Measurements from ENCODE around the gene ELMO3. TPM values are rescaled to one million over a fixed set of nuclear protein-coding genes. Genes with fewer than 3 reads are reported as not detected.

ELMO3 gene
- total RNA-seq, 2 experiments from 2014 or later = 7.6 to 7.8 TPM

- H3K27ac ChIP-seq (ENCODE audit: low read depth, low read length, poor library complexity, severe bottlenecking) = no peak overlapping the region
- H3K4me3 ChIP-seq (ENCODE audit: low read depth, low read length, poor library complexity, severe bottlenecking) = no peak overlapping the region
- no peak for TF ChIP-seq CTCF (conservative IDR thresholded peaks at IDR 0.05; ENCODE audit: low read length)
- no peak for TF ChIP-seq EZH2phosphoT487 (IDR thresholded peaks at IDR 0.05; ENCODE audit: borderline replicate concordance, low read depth, low read length)
- H2AFZ ChIP-seq (ENCODE audit: low read length) = no peak overlapping the region
- no peaks in the 10 kb centered on the region for H3K9me3 ChIP-seq (ENCODE audit: low read length)
- peaks cover 41% of the 10 kb centered on the region for H3K36me3 ChIP-seq (ENCODE audit: insufficient read depth, low read length)
- CTCF ChIA-PET (ENCODE audit: unreplicated experiment) = interaction anchor here (0.6 kb wide), 1 partner anchor 9 kb away, joined by 7 read pairs; the partner anchor contains the start of gene TMEM208
- H3K4me1 ChIP-seq (ENCODE audit: insufficient read depth, low read length, poor library complexity, severe bottlenecking) = peaks cover 4% of the 10 kb centered on the region
- no peaks in the 10 kb centered on the region for H3K9me2 ChIP-seq (ENCODE audit: insufficient read depth, low read length)
- no peak overlapping the region for H3K4me2 ChIP-seq (ENCODE audit: low read length)
- intact Hi-C loops (cut with micrococcal nuclease; ENCODE audit: unreplicated experiment) = no loop called here
- no peaks in the 10 kb centered on the region for H3K79me2 ChIP-seq (ENCODE audit: insufficient read depth, low read depth, low read length)
- no TSS peak for BruUV-seq (replicated peaks)
- no peaks in the 10 kb centered on the region for H4K20me1 ChIP-seq (ENCODE audit: insufficient read depth, low read length)
- DNase-seq (ENCODE audit: low spot score) = no peak
- POLR2A ChIA-PET = interaction anchor here (1.3 to 2.1 kb wide), 2 partner anchors 9 kb away, joined by 7 to 11 read pairs; partner anchors contain the start of gene TMEM208
Observed at GRCh38 chr16:67235816-67236562, 37.1 kb downstream of the ELMO3 start.

GRCh38 chr16:67236563-67237395 lies 37.8 kb downstream of the ELMO3 start:
- Histone ChIP-seq H4K20me1 (ENCODE audit: insufficient read depth, low read length) (no peaks in the 10 kb centered on the region), H3K9me3 (ENCODE audit: low read length) (no peaks in the 10 kb centered on the region), H3K36me3 (ENCODE audit: insufficient read depth, low read length) (peaks cover 33% of the 10 kb centered on the region), H3K27ac (ENCODE audit: low read depth, low read length, poor library complexity, severe bottlenecking) (no peak overlapping the region), H3K4me3 (ENCODE audit: low read depth, low read length, poor library complexity, severe bottlenecking) (no peak overlapping the region), H3K79me2 (ENCODE audit: insufficient read depth, low read depth, low read length) (no peaks in the 10 kb centered on the region), H3K4me2 (ENCODE audit: low read length) (no peak overlapping the region), H3K9me2 (ENCODE audit: insufficient read depth, low read length) (no peaks in the 10 kb centered on the region), H3K4me1 (ENCODE audit: insufficient read depth, low read length, poor library complexity, severe bottlenecking) (peaks cover 12% of the 10 kb centered on the region), H2AFZ (ENCODE audit: low read length) (no peak overlapping the region)
- DNase-seq (ENCODE audit: low spot score) = peak; percentile 83
- BruUV-seq (replicated peaks) = no TSS peak
- POLR2A ChIA-PET = interaction anchor here (1.3 to 2.1 kb wide), 2 partner anchors 8 to 10 kb away, joined by 7 to 11 read pairs; partner anchors contain the start of gene TMEM208
- CTCF ChIA-PET (ENCODE audit: unreplicated experiment) = interaction anchor here (0.6 kb wide), 1 partner anchor 10 kb away, joined by 7 read pairs; the partner anchor contains the start of gene TMEM208
- intact Hi-C loops (cut with micrococcal nuclease; ENCODE audit: unreplicated experiment) = no loop called here
- TF ChIP-seq EZH2phosphoT487 (IDR thresholded peaks at IDR 0.05; ENCODE audit: borderline replicate concordance, low read depth, low read length) = no peak
